ENCODE results near the gene GLIS1.

DNA sequence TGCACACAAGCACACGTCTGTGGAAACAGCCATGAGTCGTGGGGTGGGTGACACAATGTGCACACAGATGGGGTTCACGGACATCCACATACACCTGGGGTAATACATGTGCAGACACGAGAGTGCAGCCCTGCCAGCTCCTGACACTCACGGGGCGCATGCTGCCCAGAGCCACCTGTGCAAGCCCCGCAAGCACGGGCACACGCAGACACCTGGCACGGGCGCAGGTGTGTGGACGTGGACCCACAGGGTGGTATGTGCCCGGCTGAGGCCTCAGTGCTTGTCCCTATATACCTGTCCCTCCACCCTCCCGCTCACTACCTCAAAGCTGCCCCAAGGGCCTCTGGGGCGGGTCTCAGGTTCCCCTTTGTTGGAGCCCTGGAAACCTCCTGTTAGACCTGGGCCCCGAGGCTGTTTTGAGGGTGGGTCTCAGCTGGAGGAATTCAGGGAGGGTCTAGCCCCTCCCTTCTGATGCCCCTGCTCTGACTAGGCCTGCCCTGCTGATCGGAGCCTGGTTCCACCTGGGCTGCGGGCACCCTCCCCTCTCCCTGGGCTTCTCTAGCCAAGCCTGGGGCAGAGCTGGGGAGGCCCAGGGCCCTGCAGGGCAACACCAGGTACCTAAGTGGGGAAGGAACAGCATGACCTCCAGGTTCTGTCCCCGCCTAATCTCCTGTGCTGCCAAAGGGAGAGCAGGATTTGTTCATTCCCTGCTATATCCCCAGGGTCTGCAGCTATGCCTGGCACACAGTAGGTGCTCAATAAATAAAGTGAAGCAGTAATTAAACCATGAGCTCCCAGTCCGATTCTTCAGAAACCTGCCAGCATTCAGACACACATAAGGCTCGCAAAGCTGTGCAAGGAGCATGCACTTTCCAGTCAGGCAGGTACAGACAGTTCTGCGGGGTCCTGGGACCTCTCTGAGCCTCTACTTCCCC, 230.6 kb downstream of the GLIS1 start:
- TF ChIP-seq HDAC6 (IDR thresholded peaks at IDR 0.05; ENCODE audit: low read depth, low read length), result no peak
- TF ChIP-seq EZH2 (IDR thresholded peaks at IDR 0.05; ENCODE audit: low read depth, low read length, severe bottlenecking), result no peak
- no peak for TF ChIP-seq ASH2L (IDR thresholded peaks at IDR 0.05; ENCODE audit: low read length)
- TF ChIP-seq, protein P1, sequence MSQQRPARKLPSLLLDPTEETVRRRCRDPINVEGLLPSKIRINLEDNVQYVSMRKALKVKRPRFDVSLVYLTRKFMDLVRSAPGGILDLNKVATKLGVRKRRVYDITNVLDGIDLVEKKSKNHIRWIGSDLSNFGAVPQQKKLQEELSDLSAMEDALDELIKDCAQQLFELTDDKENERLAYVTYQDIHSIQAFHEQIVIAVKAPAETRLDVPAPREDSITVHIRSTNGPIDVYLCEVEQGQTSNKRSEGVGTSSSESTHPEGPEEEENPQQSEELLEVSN (IDR thresholded peaks at IDR 0.05), result no peak

Data from H1 (cell line).